Fibroblast of peridontal ligament (primary cell): ENCODE measurements around the gene MAMSTR.
A peak's percentile ranks its signal among the peaks of the same experiment; 100 is the strongest.
"Not testable (repeated sequence)": the region's sequence is repeated elsewhere in the genome, so short reads cannot be mapped to it uniquely, and the experiment has no call there.

Source experiments
- DNase-seq: peaks from one replicate; pipeline ENCODE4 v3.0.0-alpha.2; 2010; ENCODE audit errors: extremely low read depth

Gene MAMSTR

GRCh38 chr19:48720613-48721296 lies 1.2 kb upstream of the MAMSTR start:
- peak; percentile 99 for DNase-seq

GRCh38 chr19:48720251-48720612 lies 707 bp upstream of the MAMSTR start:
- no peak for DNase-seq

GRCh38 chr19:48718711-48719231 lies 754 bp downstream of the MAMSTR start:
- no peak for DNase-seq

DNA sequence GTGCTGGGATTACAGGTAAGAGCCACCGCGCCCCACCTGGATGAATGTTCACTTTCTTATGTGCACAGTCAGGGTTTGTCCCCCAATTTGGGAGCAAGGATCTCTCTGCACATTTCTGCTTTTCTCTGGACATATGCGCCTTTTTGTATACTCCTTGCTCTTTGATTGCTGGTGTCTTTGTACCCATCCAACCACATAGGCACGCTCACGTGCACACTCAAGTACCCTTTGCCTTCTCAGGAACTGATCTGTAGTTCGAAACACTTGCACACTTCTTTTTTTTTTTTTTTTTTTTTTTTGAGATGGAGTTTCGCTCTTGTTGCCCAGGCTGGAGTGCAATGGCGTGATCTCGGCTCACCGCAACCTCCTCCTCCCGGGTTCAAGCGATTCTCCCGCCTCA lies 1.4 kb downstream of the MAMSTR start:
- DNase-seq, result not testable (repeated sequence)

GRCh38 chr19:48716562-48717291 lies 2.8 kb downstream of the MAMSTR start:
- peak; percentile 62 for DNase-seq

- DNase-seq, result no peak
Observed at GRCh38 chr19:48715681-48716171, 3.8 kb downstream of the MAMSTR start.

- no peak for DNase-seq
Observed at GRCh38 chr19:48714759-48715675, 4.5 kb downstream of the MAMSTR start.

DNA sequence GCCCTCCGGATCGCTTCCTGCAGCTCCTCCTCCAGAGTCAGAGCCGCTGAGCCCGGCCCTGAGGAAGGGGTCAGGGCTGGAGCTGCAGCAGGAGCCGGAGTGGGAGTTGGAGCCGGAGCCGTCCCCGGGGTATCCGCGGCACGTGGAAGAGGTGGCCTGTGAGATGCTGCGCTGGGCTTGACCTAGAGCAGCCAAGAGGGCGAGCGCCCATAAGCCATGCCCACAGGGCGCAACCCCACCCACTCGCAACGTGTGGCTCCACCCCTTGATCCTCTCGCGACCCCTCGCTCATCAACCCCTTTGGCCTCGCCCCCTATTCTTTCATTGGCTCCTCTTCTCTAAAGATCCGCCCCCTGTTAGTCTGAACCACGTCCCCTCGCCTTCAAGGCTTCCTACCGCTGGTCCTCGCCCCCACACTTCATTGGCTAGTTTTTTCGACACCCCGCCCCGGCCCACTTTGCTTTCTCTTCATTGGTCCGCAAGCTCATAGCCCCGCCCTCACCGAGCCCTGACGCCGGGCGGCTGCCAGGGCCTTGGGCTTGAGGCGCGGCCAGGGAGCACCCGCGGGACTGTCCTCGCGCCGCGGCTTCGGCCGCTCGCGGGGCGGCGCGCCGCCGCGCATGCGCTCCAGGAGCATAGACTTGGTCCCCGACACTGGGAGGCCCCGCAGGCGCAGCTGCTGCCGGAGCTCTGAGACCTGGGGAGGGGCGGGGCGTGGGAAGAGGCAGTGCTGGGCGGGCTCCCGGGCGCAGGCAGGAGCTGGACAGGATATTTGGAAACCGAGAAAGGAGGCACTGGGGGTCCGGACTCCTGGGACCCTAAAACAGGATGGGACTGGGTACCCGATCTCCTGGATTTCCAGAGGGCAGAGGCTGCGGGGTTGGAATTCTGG lies 5.4 kb downstream of the MAMSTR start:
- peak; percentile 99 for DNase-seq

- DNase-seq, result no peak
Observed at GRCh38 chr19:48713041-48713863, 6.3 kb downstream of the MAMSTR start.

- DNase-seq, result no peak
Observed at GRCh38 chr19:48711106-48711662, 8.3 kb downstream of the MAMSTR start.

DNA sequence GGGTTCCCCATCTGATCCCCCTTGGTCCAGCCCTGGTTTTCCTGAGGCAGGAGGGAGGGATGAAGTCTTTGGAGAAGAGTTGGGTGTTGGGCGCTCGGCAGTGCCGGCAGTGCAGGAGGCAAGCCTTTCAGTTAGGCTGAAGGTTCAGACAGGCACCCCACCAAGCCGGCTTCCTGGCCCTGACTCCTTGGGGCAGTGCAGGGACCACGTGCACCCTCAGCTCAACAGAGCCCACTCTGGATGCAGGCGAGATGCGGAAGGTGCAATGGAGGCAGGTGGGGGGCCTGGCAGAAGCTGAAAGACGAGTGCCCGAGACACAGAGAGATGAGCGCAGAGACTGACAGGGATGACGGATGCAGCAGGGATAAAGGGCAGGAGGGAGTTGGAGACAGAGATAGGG lies 11.1 kb downstream of the MAMSTR start:
- DNase-seq, result no peak

GRCh38 chr19:48705431-48705830 lies 14.1 kb downstream of the MAMSTR start:
- DNase-seq, result no peak

GRCh38 chr19:48703316-48703715 lies 16.2 kb downstream of the MAMSTR start:
- DNase-seq, result no peak

DNA sequence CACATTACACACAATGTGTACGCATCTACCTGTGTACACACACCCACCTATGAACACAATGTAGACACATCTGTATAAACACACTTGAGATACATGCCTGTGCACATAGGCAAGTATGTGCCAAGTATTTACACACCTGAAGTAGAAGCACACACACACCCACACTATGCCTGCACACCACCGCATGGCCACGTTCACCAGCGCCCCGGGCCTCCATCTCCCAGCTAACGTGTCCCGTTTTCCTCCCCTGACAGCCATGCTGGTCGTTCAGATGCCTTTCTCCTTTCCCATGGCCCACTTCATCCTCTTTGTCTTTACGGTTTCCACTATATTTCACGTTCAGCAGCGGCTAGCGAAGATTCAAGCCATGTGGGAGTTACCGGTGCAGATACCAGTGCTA lies 16.8 kb downstream of the MAMSTR start:
- DNase-seq, result no peak

GRCh38 chr19:48698046-48698445 lies 21.5 kb downstream of the MAMSTR start:
- peak; percentile 69 for DNase-seq

DNA sequence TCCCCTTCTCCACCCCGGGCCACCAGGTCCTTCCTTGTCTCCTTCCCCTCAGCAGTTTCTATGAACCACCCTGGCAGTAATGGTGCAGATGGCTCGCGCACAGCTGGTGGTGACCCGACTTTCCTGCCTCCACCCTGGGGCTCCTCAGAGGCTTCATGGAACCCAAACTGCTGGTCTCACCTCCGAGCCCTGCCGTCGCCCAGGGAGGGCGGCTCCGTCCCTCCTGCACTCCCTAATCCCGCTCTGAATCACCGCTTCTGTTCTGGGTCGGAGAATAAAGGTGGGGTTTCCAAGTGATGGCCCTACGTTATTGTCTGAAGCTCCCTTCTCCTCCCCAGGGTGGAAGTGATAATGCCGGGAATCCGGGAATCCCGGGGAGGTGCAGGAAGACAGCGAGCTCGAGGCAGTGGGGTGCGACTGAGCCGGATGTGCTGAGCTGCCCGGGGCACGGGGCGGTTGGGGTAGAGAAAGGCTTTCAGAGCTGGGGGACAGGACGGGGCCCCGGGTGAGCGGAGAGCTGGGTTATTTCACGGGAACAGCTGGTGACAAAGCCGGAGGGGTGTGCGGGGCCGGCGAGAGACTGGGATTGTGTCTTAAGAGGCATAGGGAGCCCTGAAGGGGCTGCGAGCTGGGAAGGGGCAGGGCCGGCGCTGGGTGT lies 23.0 kb downstream of the MAMSTR start:
- no peak for DNase-seq

- DNase-seq, result no peak
Observed at GRCh38 chr19:48695743-48696352, 23.7 kb downstream of the MAMSTR start, which contains the start of gene FUT2. Gene FUT2 (plus strand): TSS chr19:48695971. CDS start chr19:48702957, 6,986 bp downstream.

GRCh38 chr19:48693629-48694028 lies 25.9 kb downstream of the MAMSTR start:
- not testable (repeated sequence) for DNase-seq

GRCh38 chr19:48689449-48689848 lies 30.1 kb downstream of the MAMSTR start:
- no peak for DNase-seq
